ENCODE results near the gene TP53AIP1.

The TP53AIP1 gene

DNA sequence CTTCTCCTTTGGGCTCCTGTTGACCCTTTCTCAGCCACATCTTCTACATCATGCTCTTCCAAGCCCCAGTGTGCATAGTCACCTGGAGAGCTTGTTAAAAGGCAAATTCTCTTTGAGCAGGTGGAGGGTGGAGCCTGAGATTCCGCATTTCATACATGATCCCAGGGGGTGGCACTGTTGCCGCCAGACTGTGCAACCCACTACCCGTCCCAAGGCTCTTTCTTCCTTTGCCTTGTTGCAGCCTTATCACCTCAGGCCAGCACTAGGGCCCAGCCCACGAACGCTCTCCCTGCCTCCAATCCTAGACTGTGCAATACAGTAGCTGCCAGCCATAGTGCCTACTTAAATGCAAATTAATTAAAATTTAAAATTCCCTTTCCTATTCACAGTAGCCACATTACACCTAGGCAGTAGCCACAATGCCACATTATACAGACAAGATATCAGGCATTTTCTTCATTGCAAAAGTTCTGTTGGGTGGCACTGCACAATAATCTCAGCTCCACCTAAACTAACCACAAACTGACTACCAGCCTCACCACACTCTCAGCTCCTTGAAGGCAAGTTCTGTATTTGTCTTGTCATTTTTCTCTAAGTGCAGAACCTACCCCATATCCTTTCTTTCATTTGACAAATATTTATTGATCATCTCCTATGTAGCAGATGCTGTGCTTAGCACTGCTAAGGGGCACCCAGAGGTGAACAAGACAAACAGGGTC is 56.1 kb downstream of the TP53AIP1 start:
- DNase-seq: no peak
